Karpas-422 (cell line): ENCODE data around the gene COPB2. TPM values are rescaled to one million over a fixed set of nuclear protein-coding genes. Genes with fewer than 3 reads are reported as not detected.

Experiments
- DNase-seq: peaks from one replicate; pipeline ENCODE4 v3.0.0-alpha.2; 2015
- H2AFZ ChIP-seq: fragments of 200-600 bp; sonication (generic); 2 replicates; pipeline ENCODE4 v1.6.1; 2014; ENCODE audit warnings: antibody characterized with exemption, low read length, mixed read lengths
- H3K27ac ChIP-seq: fragments of 200-600 bp; sonication (generic); 2 replicates; pipeline ENCODE4 v1.5.1; 2014; ENCODE audit warnings: mild to moderate bottlenecking, low read length, moderate library complexity
- H3K27me3 ChIP-seq: fragments of 200-600 bp; sonication (generic); 2 replicates; pipeline ENCODE4 v1.6.1; 2014; ENCODE audit warnings: low read length, mixed read lengths
- H3K36me3 ChIP-seq: fragments of 200-600 bp; sonication (generic); 2 replicates; pipeline ENCODE4 v1.6.1; 2014; ENCODE audit warnings: low read length, mixed read lengths; ENCODE audit not compliant: insufficient read depth
- H3K4me1 ChIP-seq: fragments of 200-600 bp; sonication (generic); 2 replicates; pipeline ENCODE4 v1.6.1; 2014; ENCODE audit warnings: mild to moderate bottlenecking, low read length, mixed read lengths
- H3K4me2 ChIP-seq: fragments of 200-600 bp; sonication (generic); 2 replicates; pipeline ENCODE4 v1.6.1; 2014; ENCODE audit warnings: low read length, low read depth, mild to moderate bottlenecking; ENCODE audit not compliant: poor library complexity, severe bottlenecking
- H3K4me3 ChIP-seq: fragments of 200-600 bp; sonication (generic); 2 replicates; pipeline ENCODE4 v1.5.1; 2014; ENCODE audit warnings: mild to moderate bottlenecking, antibody characterized with exemption, low read length, mixed read lengths
- H3K79me2 ChIP-seq: fragments of 200-600 bp; sonication (generic); 2 replicates; pipeline ENCODE4 v1.6.1; 2014; ENCODE audit warnings: mild to moderate bottlenecking, low read length, mixed read lengths
- H3K9ac ChIP-seq: fragments of 200-600 bp; sonication (generic); 2 replicates; pipeline ENCODE4 v1.6.0; 2014; ENCODE audit warnings: low read length
- H3K9me2 ChIP-seq: fragments of 200-600 bp; sonication (generic), shearing (Covaris generic); replicated peaks from 2 replicates; pipeline ENCODE4 v1.6.0; 2014; ENCODE audit warnings: mild to moderate bottlenecking, low read length, moderate library complexity; ENCODE audit not compliant: insufficient read depth
- H3K9me3 ChIP-seq: fragments of 300-700, 200-600 bp; sonication (generic); 2 replicates; pipeline ENCODE4 v1.6.1; 2014; ENCODE audit warnings: low read length, mixed read lengths
- H4K20me1 ChIP-seq: fragments of 200-600 bp; sonication (generic); 2 replicates; pipeline ENCODE4 v1.6.1; 2014; ENCODE audit warnings: mild to moderate bottlenecking, antibody characterized with exemption, low read length, low read depth; ENCODE audit not compliant: insufficient read depth
- small RNA-seq: library from RNA; depleted of rRNA; stranded (forward); fragments of <200 nt; gene quantifications from one replicate; pipeline ENCODE3, GENCODE V24; 2014
- total RNA-seq: library from RNA; depleted of rRNA; stranded (reverse); fragments of >200 nt; shearing (Covaris generic); gene quantifications from 2 replicates; pipeline ENCODE4 v1.2.3, GENCODE V29; 2014; ENCODE audit warnings: low replicate concordance; rRNA removed

The COPB2 gene
- total RNA-seq, 1 experiment from 2014 or later, result 77.4 TPM

GRCh38 chr3:139307601-139308555 is 81.6 kb downstream of the COPB2 start:
- no peak overlapping the region for H2AFZ ChIP-seq
- H3K4me2 ChIP-seq, result no peak overlapping the region
- no peaks in the 10 kb centered on the region for H3K9me3 ChIP-seq
- DNase-seq, result no peak
- no peak overlapping the region for H3K9ac ChIP-seq
- H4K20me1 ChIP-seq, result no peaks in the 10 kb centered on the region
- H3K27me3 ChIP-seq, result no peaks in the 10 kb centered on the region
- no peak overlapping the region for H3K27ac ChIP-seq
- no peaks in the 10 kb centered on the region for H3K4me1 ChIP-seq
- no peaks in the 10 kb centered on the region for H3K36me3 ChIP-seq
- H3K9me2 ChIP-seq, result no peaks in the 10 kb centered on the region
- H3K4me3 ChIP-seq, result no peak overlapping the region
- H3K79me2 ChIP-seq, result no peaks in the 10 kb centered on the region

Small RNA genes within 50 kb of the gene (small RNA-seq; reads per million reads assigned to genes)
- not detected for gene RF00026

Other genes starting within 250 kb of the COPB2 start
- 39.9 and 50.3 TPM in 2 replicates for gene MRPS22, start 45.6 kb downstream of the COPB2 start, total RNA-seq
- not detected in 2 replicates for gene RBP2, start 86.9 kb upstream of the COPB2 start, total RNA-seq
- gene RBP1, start 150.1 kb upstream of the COPB2 start, total RNA-seq, result not detected in 2 replicates